Neuronal stem cell (in vitro differentiated cells): Measurements from ENCODE around the gene MYH7.
"Not testable (repeated sequence)": the region's sequence is repeated elsewhere in the genome, so short reads cannot be mapped to it uniquely, and the experiment has no call there.

Source experiments
- DNase-seq: peaks from one replicate; pipeline ENCODE4 v3.0.0-alpha.2; 2013; ENCODE audit warnings: low spot score
- H2AFZ ChIP-seq: one replicate; pipeline ENCODE4 v1.6.1; 2013; ENCODE audit warnings: mild to moderate bottlenecking, low read length, inconsistent platforms
- H2AK5ac ChIP-seq: 2 replicates; pipeline ENCODE4 v1.6.1; 2013; ENCODE audit warnings: low read depth, mild to moderate bottlenecking, inconsistent platforms, low read length, moderate library complexity, mixed read lengths
- H2BK120ac ChIP-seq: 2 replicates; pipeline ENCODE4 v1.6.1; 2013; ENCODE audit warnings: low read depth, mild to moderate bottlenecking, inconsistent platforms, low read length, moderate library complexity, mixed read lengths
- H2BK12ac ChIP-seq: one replicate; pipeline ENCODE4 v1.6.1; 2013; ENCODE audit warnings: low read length, inconsistent platforms
- H2BK15ac ChIP-seq: 2 replicates; pipeline ENCODE4 v1.6.1; 2013; ENCODE audit warnings: mild to moderate bottlenecking, low read length, inconsistent platforms, mixed read lengths
- H2BK5ac ChIP-seq: one replicate; pipeline ENCODE4 v1.6.1; 2013; ENCODE audit warnings: inconsistent platforms, mild to moderate bottlenecking, low read length, moderate library complexity
- H3K14ac ChIP-seq: one replicate; pipeline ENCODE4 v1.6.1; 2013; ENCODE audit warnings: low read length, inconsistent platforms
- H3K18ac ChIP-seq: 2 replicates; pipeline ENCODE4 v1.6.1; 2013; ENCODE audit warnings: low read length, inconsistent platforms
- H3K23ac ChIP-seq: 2 replicates; pipeline ENCODE4 v1.6.1; 2013; ENCODE audit warnings: low read depth, mild to moderate bottlenecking, mixed read lengths, low read length, inconsistent platforms; ENCODE audit not compliant: poor library complexity
- H3K27ac ChIP-seq: replicated peaks from 3 replicates; pipeline ENCODE4 v1.5.1; 2013; ENCODE audit warnings: low read length, inconsistent platforms
- H3K27me3 ChIP-seq, 3 experiments: 2 replicates each; pipeline ENCODE4 v1.6.1; 2013; ENCODE audit warnings: low read length in 3 of 3, mild to moderate bottlenecking in 2 of 3, inconsistent platforms in 1 of 3, low read depth in 1 of 3, mixed read lengths in 1 of 3, moderate library complexity in 1 of 3; ENCODE audit not compliant: control insufficient read depth in 3 of 3, insufficient read depth in 3 of 3
- H3K36me3 ChIP-seq, 2 donors: replicated peaks in 1 of 2; 2 replicates each; pipeline ENCODE4 v1.6.1; 2013; ENCODE audit warnings: low read length in 2 of 2; ENCODE audit not compliant: control insufficient read depth in 2 of 2, insufficient read depth in 2 of 2
- H3K4ac ChIP-seq: 2 replicates; pipeline ENCODE4 v1.6.1; 2013; ENCODE audit warnings: inconsistent platforms, mild to moderate bottlenecking, low read length, moderate library complexity
- H3K4me1 ChIP-seq, 2 donors: 1 replicate in 1 of 2; 2 replicates in 1 of 2; pipeline ENCODE4 v1.6.1; 2013; ENCODE audit warnings: low read length in 2 of 2, low read depth in 1 of 2; ENCODE audit not compliant: control insufficient read depth in 2 of 2, insufficient read depth in 1 of 2
- H3K4me2 ChIP-seq: one replicate; pipeline ENCODE4 v1.6.1; 2013; ENCODE audit warnings: mild to moderate bottlenecking, low read length, inconsistent platforms; ENCODE audit not compliant: insufficient read depth, poor library complexity, severe bottlenecking
- H3K4me3 ChIP-seq, 2 donors: 2 replicates each; pipeline ENCODE4 v1.5.1; 2013; ENCODE audit warnings: low read length in 2 of 2, mild to moderate bottlenecking in 2 of 2, inconsistent platforms in 1 of 2, moderate library complexity in 1 of 2
- H3K79me1 ChIP-seq: one replicate; pipeline ENCODE4 v1.6.1; 2013; ENCODE audit warnings: low read depth, mild to moderate bottlenecking, inconsistent platforms, low read length, moderate library complexity
- H3K9ac ChIP-seq: one replicate; pipeline ENCODE4 v1.6.1; 2013; ENCODE audit warnings: mild to moderate bottlenecking, low read depth, low read length, inconsistent platforms; ENCODE audit not compliant: poor library complexity
- H3K9me3 ChIP-seq, 2 donors: replicated peaks in 1 of 2; 2 replicates each; pipeline versions ENCODE3 to v1.6.1; 2013; ENCODE audit warnings: low read length in 2 of 2, mild to moderate bottlenecking in 2 of 2, inconsistent platforms in 1 of 2, low read depth in 1 of 2, mixed read lengths in 1 of 2, moderate library complexity in 1 of 2; ENCODE audit not compliant: control insufficient read depth in 2 of 2, insufficient read depth in 1 of 2
- H4K8ac ChIP-seq: one replicate; pipeline ENCODE4 v1.6.1; 2013; ENCODE audit warnings: low read depth, mild to moderate bottlenecking, inconsistent platforms, low read length, moderate library complexity
- H4K91ac ChIP-seq: one replicate; pipeline ENCODE4 v1.6.1; 2013; ENCODE audit warnings: low read length, low read depth, mild to moderate bottlenecking, inconsistent platforms; ENCODE audit not compliant: poor library complexity
- WGBS, 2 donors: extraction: QIAGEN DNeasy Blood & Tissue Kit; methylation state at CpG; one replicate each; pipeline ENCODE4 v1.1.7; 2013; ENCODE audit warnings: missing lambda C conversion rate in 2 of 2, mixed read lengths in 1 of 2; ENCODE audit not compliant: insufficient read length in 2 of 2, insufficient replicate concordance in 1 of 2; ENCODE audit errors: extremely low coverage in 2 of 2; 5-methylcytosine and 5-hydroxymethylcytosine counted together

Gene MYH7

GRCh38 chr14:23403139-23403438, 32.4 kb downstream of the MYH7 start:
- H3K79me1 ChIP-seq: peaks cover 2% of the 10 kb centered on the region
- no peak overlapping the region for H2BK120ac ChIP-seq
- H3K9me3 ChIP-seq: no peaks in the 10 kb centered on the region
- no CpG with 5 or more reads among the region's 7 CpGs for WGBS, 2 donors
- H3K9ac ChIP-seq: no peak overlapping the region
- peak overlapping the region; percentile 68 for H2BK5ac ChIP-seq
- H2BK15ac ChIP-seq: peak overlapping the region; percentile 91
- no peak for DNase-seq
- H3K4ac ChIP-seq: no peak overlapping the region
- H3K4me2 ChIP-seq: no peak overlapping the region
- peak overlapping the region; percentile 25 for H3K23ac ChIP-seq
- H2AFZ ChIP-seq: no peak overlapping the region
- H3K27me3 ChIP-seq: peaks cover 0 to 59% (median 0%) of the 10 kb centered on the region in 3 experiments
- H4K8ac ChIP-seq: peak overlapping the region; percentile 76
- H3K14ac ChIP-seq: peak overlapping the region; percentile 9
- H3K4me1 ChIP-seq: peaks cover 0 to 3% of the 10 kb centered on the region in 2 donors
- no peak overlapping the region for H2BK12ac ChIP-seq
- peak overlapping the region; percentile 20 for H3K18ac ChIP-seq
- H4K91ac ChIP-seq: no peak overlapping the region
- H3K4me3 ChIP-seq: no peak overlapping the region
- H3K27ac ChIP-seq: no peak overlapping the region
- H2AK5ac ChIP-seq: no peak overlapping the region
- no peaks in the 10 kb centered on the region for H3K36me3 ChIP-seq

- H3K36me3 ChIP-seq: no peaks in the 10 kb centered on the region
- peak overlapping the region; percentile 77 for H3K18ac ChIP-seq
- no peak overlapping the region for H3K4me3 ChIP-seq
- H2BK120ac ChIP-seq: no peak overlapping the region
- peak overlapping the region; percentile 9 for H3K14ac ChIP-seq
- H2BK15ac ChIP-seq: peak overlapping the region; percentile 91
- H3K23ac ChIP-seq: peak overlapping the region; percentile 83
- peak overlapping the region; percentile 27 for H2AK5ac ChIP-seq
- no peak overlapping the region for H3K4me2 ChIP-seq
- no peak for DNase-seq
- H2AFZ ChIP-seq: peak overlapping the region; percentile 48
- no peak overlapping the region for H4K8ac ChIP-seq
- H3K79me1 ChIP-seq: peaks cover 2% of the 10 kb centered on the region
- H3K4me1 ChIP-seq: peaks cover 0 to 3% of the 10 kb centered on the region in 2 donors
- H2BK5ac ChIP-seq: peak overlapping the region; percentile 68
- peaks cover 0 to 55% (median 0%) of the 10 kb centered on the region in 3 experiments for H3K27me3 ChIP-seq
- no CpG with 5 or more reads among the region's 25 CpGs for WGBS, 2 donors
- no peak overlapping the region for H3K27ac ChIP-seq
- H2BK12ac ChIP-seq: no peak overlapping the region
- H3K4ac ChIP-seq: no peak overlapping the region
- no peak overlapping the region for H3K9ac ChIP-seq
- no peak overlapping the region for H4K91ac ChIP-seq
- no peaks in the 10 kb centered on the region for H3K9me3 ChIP-seq
These were observed 32.9 kb downstream of the MYH7 start for GRCh38 chr14:23402296-23403138.

- H3K27me3 ChIP-seq: peaks cover 0 to 52% (median 0%) of the 10 kb centered on the region in 3 experiments
- no peak overlapping the region for H3K4ac ChIP-seq
- no peak overlapping the region for H4K8ac ChIP-seq
- H3K79me1 ChIP-seq: peaks cover 2% of the 10 kb centered on the region
- H3K18ac ChIP-seq: no peak overlapping the region
- H2BK12ac ChIP-seq: no peak overlapping the region
- H4K91ac ChIP-seq: no peak overlapping the region
- H3K9me3 ChIP-seq: no peaks in the 10 kb centered on the region
- no CpG with 5 or more reads among the region's 4 CpGs for WGBS, 2 donors
- H2BK120ac ChIP-seq: no peak overlapping the region
- no peak for DNase-seq
- no peak overlapping the region for H3K23ac ChIP-seq
- peaks cover 0 to 3% of the 10 kb centered on the region in 2 donors for H3K4me1 ChIP-seq
- H2BK15ac ChIP-seq: no peak overlapping the region
- no peak overlapping the region for H3K27ac ChIP-seq
- H2AFZ ChIP-seq: no peak overlapping the region
- peak overlapping the region; percentile 71 for H3K14ac ChIP-seq
- no peaks in the 10 kb centered on the region for H3K36me3 ChIP-seq
- no peak overlapping the region for H2AK5ac ChIP-seq
- no peak overlapping the region for H3K9ac ChIP-seq
- H3K4me3 ChIP-seq: no peak overlapping the region
- H3K4me2 ChIP-seq: no peak overlapping the region
- no peak overlapping the region for H2BK5ac ChIP-seq
These were observed 34.2 kb downstream of the MYH7 start for GRCh38 chr14:23401291-23401690.

GRCh38 chr14:23400496-23401149, 34.8 kb downstream of the MYH7 start:
- H3K14ac ChIP-seq, H3K4me1 ChIP-seq, H3K9me3 ChIP-seq, H2BK12ac ChIP-seq, H3K79me1 ChIP-seq, H3K9ac ChIP-seq, H3K23ac ChIP-seq, DNase-seq, H2AK5ac ChIP-seq, H2BK5ac ChIP-seq, H2BK15ac ChIP-seq, H2AFZ ChIP-seq, H3K36me3 ChIP-seq, H4K91ac ChIP-seq, H3K18ac ChIP-seq, H4K8ac ChIP-seq, H3K4ac ChIP-seq, H2BK120ac ChIP-seq, H3K4me2 ChIP-seq, H3K27ac ChIP-seq: not testable (repeated sequence)
- Histone ChIP-seq H3K27me3 (peaks cover 0 to 46% (median 0%) of the 10 kb centered on the region in 3 experiments), H3K4me3 (peak overlapping the region in 1 of 2 donors; percentile 33)
- WGBS, 2 donors: no CpG with 5 or more reads among the region's 16 CpGs
